Neural progenitor cell (in vitro differentiated cells): ENCODE results near the gene SSBP3.

ENCODE experiments used
- EZH2 ChIP-seq: fragments of 200-600 bp; sonication (generic); IDR thresholded peaks from 2 replicates; pipeline ENCODE4 v1.6.1; 2017; ENCODE audit warnings: antibody characterized with exemption, mild to moderate bottlenecking, moderate library complexity
- TF ChIP-seq, protein P1 (sequence below): fragments of 200-600 bp; sonication (generic); IDR thresholded peaks from 2 replicates; pipeline ENCODE4 v1.5.1; 2017; ENCODE audit warnings: antibody characterized with exemption, mild to moderate bottlenecking

DNA sequence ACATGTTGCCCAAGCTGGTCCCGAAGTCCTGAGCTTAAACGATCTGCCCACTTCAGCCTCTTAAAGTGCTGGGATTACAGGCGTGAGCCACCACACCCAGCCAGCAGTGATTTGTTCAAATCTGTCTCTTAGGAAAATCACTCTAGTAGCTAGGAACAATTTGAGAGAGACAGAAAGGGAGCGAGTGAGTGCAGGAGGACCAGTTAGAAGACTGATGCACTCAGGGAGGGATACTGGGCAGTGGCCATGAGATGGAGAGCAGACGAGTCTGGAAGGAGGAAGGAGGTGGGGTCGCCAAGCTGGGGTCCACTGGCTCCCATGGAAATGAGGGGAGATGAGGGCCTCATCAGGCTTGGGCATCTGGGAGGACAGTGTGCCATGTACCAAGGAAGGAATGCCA lies 23.6 kb upstream of the SSBP3 start:
- TF ChIP-seq, protein P1, sequence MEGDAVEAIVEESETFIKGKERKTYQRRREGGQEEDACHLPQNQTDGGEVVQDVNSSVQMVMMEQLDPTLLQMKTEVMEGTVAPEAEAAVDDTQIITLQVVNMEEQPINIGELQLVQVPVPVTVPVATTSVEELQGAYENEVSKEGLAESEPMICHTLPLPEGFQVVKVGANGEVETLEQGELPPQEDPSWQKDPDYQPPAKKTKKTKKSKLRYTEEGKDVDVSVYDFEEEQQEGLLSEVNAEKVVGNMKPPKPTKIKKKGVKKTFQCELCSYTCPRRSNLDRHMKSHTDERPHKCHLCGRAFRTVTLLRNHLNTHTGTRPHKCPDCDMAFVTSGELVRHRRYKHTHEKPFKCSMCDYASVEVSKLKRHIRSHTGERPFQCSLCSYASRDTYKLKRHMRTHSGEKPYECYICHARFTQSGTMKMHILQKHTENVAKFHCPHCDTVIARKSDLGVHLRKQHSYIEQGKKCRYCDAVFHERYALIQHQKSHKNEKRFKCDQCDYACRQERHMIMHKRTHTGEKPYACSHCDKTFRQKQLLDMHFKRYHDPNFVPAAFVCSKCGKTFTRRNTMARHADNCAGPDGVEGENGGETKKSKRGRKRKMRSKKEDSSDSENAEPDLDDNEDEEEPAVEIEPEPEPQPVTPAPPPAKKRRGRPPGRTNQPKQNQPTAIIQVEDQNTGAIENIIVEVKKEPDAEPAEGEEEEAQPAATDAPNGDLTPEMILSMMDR: no peak
- no peak for TF ChIP-seq EZH2
